GM13976 (cell line): ENCODE measurements around the gene ACSBG1.

ENCODE experiments used
- DNase-seq: peaks from one replicate; pipeline ENCODE4 v3.0.0; 2012; ENCODE audit warnings: low spot score
- CTCF ChIP-seq: IDR thresholded peaks from 2 replicates; pipeline ENCODE4 v1.5.1; 2012; ENCODE audit warnings: borderline replicate concordance, mild to moderate bottlenecking; ENCODE audit not compliant: insufficient read depth; ENCODE audit errors: extremely low read depth, missing control alignments, control extremely low read depth
- in situ Hi-C: fragments of 300-500 bp; cut with MboI; formaldehyde crosslinking; loops from one replicate; pipeline ENCODE4 v1.12.0; 2022; ENCODE audit warnings: low sequenced_read_pairs, mixed read lengths, inconsistent platforms; ENCODE audit not compliant: unreplicated experiment

Gene ACSBG1

GRCh38 chr15:78182821-78183220, 51.5 kb downstream of the ACSBG1 start:
- TF ChIP-seq CTCF: no peak
- in situ Hi-C loops: no loop called here
- DNase-seq: no peak

GRCh38 chr15:78182336-78182700, 52.0 kb downstream of the ACSBG1 start:
- in situ Hi-C loops: no loop called here
- no peak for TF ChIP-seq CTCF
- DNase-seq: no peak

GRCh38 chr15:78179906-78180305, 54.5 kb downstream of the ACSBG1 start:
- TF ChIP-seq CTCF: no peak
- DNase-seq: no peak
- in situ Hi-C loops: no loop called here

- TF ChIP-seq CTCF: no peak
- no peak for DNase-seq
- in situ Hi-C loops: no loop called here
These were observed 55.0 kb downstream of the ACSBG1 start for GRCh38 chr15:78179286-78179840.

GRCh38 chr15:78178064-78178463, 56.3 kb downstream of the ACSBG1 start:
- TF ChIP-seq CTCF: no peak
- no peak for DNase-seq
- in situ Hi-C loops: no loop called here

GRCh38 chr15:78177447-78177873, 56.9 kb downstream of the ACSBG1 start:
- TF ChIP-seq CTCF: peak; percentile 73
- peak; percentile 74 for DNase-seq
- in situ Hi-C loops: no loop called here

- DNase-seq: no peak
- in situ Hi-C loops: no loop called here
- no peak for TF ChIP-seq CTCF
These were observed 59.0 kb downstream of the ACSBG1 start for GRCh38 chr15:78175330-78175729.
